A673 (cell line): ENCODE results near the gene PPP2R5D.

ENCODE experiments used
- EZH2 ChIP-seq: fragments of 200-600 bp; sonication (generic); IDR thresholded peaks from 2 replicates; pipeline ENCODE4 v1.6.1; 2017; ENCODE audit warnings: borderline replicate concordance, low read depth, mild to moderate bottlenecking, mixed read lengths, antibody characterized with exemption, low read length; ENCODE audit not compliant: poor library complexity, severe bottlenecking
- TF ChIP-seq, protein P1 (sequence below): fragments of 300-800, 200-600 bp; sonication (generic); conservative IDR thresholded peaks from 2 replicates; pipeline ENCODE4 v1.5.1; 2017; ENCODE audit warnings: low read depth, mild to moderate bottlenecking, antibody characterized with exemption, low read length, moderate library complexity, mixed read lengths

DNA sequence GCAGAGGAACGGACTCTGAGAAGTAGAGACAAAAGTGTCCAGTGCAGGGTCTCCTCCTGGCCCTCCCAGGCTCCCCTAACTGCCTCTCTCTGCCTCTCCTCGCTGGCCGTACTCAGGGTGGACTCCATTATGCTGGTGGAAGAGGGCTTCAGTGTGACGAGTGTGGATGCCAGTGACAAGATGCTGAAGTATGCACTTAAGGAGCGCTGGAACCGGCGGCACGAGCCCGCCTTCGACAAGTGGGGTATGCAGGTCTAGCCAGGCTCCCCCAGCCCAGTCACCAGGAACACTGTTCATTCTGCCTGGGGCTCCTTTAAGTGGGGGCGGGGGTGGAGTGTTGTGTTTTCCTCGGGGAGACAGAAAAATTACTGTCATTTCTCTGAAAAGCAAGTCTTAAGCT, 22.3 kb upstream of the PPP2R5D start:
- TF ChIP-seq, protein P1, sequence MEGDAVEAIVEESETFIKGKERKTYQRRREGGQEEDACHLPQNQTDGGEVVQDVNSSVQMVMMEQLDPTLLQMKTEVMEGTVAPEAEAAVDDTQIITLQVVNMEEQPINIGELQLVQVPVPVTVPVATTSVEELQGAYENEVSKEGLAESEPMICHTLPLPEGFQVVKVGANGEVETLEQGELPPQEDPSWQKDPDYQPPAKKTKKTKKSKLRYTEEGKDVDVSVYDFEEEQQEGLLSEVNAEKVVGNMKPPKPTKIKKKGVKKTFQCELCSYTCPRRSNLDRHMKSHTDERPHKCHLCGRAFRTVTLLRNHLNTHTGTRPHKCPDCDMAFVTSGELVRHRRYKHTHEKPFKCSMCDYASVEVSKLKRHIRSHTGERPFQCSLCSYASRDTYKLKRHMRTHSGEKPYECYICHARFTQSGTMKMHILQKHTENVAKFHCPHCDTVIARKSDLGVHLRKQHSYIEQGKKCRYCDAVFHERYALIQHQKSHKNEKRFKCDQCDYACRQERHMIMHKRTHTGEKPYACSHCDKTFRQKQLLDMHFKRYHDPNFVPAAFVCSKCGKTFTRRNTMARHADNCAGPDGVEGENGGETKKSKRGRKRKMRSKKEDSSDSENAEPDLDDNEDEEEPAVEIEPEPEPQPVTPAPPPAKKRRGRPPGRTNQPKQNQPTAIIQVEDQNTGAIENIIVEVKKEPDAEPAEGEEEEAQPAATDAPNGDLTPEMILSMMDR: no peak
- no peak for TF ChIP-seq EZH2
